K562 treated with DMSO at 1 percent for 48 hours (cell line): ENCODE data around the gene RNU1-2. TPM values are rescaled to one million over a fixed set of nuclear protein-coding genes. Genes with fewer than 3 reads are reported as not detected.

Experiments
- total RNA-seq: library from RNA; unstranded; fragments of 300-600 nt; gene quantifications from 2 replicates; pipeline ENCODE4 v1.2.3, GENCODE V29; 2022; ENCODE audit warnings: low replicate concordance; ENCODE audit errors: extremely low read depth

RNU1-2 gene
- total RNA-seq = not detected in 2 replicates

GRCh38 chr1:16895598-16896315 is at the start of gene RNU1-2:
TSS of gene RNU1-2 (plus strand) at chr1:16895980.

GRCh38 chr1:16921391-16922185 is 25.8 kb downstream of the RNU1-2 start, which contains the start of gene CROCC:
TSS of gene CROCC (plus strand) at chr1:16921931. CDS start at chr1:16922019, 88 bp downstream.

Other genes starting within 250 kb of the RNU1-2 start
- not detected in 2 replicates for gene RNU1-3, start 229.0 kb upstream of the RNU1-2 start, total RNA-seq
- not detected in 2 replicates for gene RNU1-4, start 155.5 kb upstream of the RNU1-2 start, total RNA-seq
- gene CROCC, start 26.0 kb downstream of the RNU1-2 start, total RNA-seq = not detected in 2 replicates
- gene MFAP2, start 84.6 kb downstream of the RNU1-2 start, total RNA-seq = not detected in 2 replicates
- not detected in 2 replicates for gene ATP13A2, start 115.9 kb downstream of the RNU1-2 start, total RNA-seq
- not detected in 2 replicates for gene SDHB, start 158.1 kb downstream of the RNU1-2 start, total RNA-seq
- not detected in 2 replicates for gene PADI2, start 223.5 kb downstream of the RNU1-2 start, total RNA-seq